Activated CD4-positive, alpha-beta T cell treated with anti-CD3 and anti-CD28 coated beads, Interleukin-10, Interleukin-2, amounts not matched to agents 100 ng/mL and 50 ng/mL, durations not matched to agents 16 hours and 8 hours (primary cell): ENCODE data around the gene OR2Y1.
A peak's percentile ranks its signal among the peaks of the same experiment; 100 is the strongest.
"Not testable (repeated sequence)": the region's sequence is repeated elsewhere in the genome, so short reads cannot be mapped to it uniquely, and the experiment has no call there.

Source experiments
- DNase-seq: peaks from one replicate; pipeline ENCODE4 v3.0.0-alpha.2; 2020

OR2Y1 gene

DNA sequence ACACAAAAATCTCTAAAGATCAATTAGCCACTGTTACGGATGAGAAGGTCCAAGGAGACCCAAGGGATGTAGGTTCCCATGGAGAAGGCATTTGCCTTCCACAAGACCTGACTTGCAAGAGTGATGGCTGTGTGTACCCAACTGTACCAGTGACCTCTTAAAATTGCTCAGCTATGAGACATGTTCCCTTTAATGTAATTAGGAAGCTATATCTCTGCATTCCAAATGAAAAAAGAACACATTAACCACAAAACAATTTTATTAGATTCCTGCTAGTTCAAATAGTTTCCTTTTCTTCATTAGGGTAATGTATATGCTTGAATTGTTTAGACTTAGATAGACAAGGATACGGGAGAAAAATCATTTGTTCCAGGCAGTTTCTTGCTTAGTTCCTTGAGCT is 3.3 kb downstream of the OR2Y1 start:
- no peak for DNase-seq

DNA sequence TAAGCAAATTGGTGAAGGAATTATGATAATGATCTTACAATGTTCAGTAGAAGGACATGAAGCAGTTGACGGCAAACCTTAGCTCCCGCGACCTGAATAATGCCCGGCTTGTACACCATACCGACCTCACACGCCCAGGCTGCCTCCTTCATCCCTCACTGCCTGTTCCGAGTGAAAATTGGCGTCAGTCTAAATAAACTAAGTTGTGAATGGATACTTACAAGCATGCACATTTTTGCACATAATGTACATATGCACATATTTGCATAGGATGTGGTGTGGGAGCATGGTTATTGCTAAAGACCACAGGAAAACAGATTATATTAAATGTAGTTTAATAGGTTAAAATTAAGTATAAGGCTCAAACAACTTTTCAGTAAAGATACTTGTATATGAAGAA is 14.9 kb downstream of the OR2Y1 start:
- no peak for DNase-seq

DNA sequence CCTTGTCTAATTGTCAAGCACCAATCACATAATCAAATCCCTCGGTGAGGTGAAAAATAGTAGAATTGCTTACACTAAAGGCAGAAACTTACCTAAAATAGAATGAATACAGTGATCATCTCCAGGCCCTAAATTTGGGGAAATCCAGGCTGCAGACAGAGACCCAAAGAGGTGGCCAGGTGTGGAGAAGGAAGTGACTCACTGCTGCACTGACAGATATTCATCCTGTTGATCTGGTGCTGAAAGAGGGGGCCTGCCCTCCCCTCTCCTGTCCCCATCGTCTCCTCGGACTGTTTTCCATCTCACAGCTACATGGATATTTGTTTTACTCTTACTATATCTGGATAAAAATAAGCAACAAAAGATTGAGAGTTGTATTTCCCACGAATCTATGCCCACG is 15.9 kb downstream of the OR2Y1 start:
- DNase-seq = no peak

DNA sequence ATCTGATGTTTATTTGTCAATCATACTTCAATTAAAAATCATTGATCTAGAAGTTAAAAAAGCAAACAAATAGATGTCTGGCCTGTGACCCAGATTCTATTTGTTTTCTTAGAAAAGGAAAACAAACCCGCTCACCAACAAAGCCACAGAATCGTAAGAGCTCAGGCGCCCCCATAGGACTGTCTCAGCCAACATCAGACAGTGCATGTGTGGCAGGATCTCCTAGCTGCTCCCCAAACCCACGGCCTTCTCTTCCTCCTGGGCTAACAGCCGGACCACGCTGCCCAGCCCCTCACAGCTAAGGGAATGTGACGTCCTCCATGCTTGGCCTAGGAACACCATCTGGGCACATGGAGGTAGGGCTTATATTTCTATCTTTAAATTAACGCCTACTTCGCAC is 19.4 kb downstream of the OR2Y1 start:
- DNase-seq = no peak

DNA sequence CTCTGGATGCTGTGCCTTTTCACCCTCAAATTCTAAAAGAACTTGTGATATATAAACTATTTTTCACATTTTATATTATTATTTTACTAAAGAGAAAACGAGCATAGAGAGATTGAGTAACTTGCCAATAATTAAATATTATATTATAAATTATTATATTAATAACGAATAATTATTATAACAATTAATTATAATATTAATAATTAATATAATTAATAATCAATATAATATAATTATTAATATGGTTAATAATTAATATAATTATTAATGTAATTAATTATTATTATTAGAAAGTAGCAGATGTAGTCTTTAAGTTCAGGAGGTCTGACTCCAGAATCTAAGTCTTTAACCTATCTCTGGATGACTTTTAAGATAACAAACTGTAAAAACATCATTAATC is 20.1 kb downstream of the OR2Y1 start:
- no peak for DNase-seq

DNA sequence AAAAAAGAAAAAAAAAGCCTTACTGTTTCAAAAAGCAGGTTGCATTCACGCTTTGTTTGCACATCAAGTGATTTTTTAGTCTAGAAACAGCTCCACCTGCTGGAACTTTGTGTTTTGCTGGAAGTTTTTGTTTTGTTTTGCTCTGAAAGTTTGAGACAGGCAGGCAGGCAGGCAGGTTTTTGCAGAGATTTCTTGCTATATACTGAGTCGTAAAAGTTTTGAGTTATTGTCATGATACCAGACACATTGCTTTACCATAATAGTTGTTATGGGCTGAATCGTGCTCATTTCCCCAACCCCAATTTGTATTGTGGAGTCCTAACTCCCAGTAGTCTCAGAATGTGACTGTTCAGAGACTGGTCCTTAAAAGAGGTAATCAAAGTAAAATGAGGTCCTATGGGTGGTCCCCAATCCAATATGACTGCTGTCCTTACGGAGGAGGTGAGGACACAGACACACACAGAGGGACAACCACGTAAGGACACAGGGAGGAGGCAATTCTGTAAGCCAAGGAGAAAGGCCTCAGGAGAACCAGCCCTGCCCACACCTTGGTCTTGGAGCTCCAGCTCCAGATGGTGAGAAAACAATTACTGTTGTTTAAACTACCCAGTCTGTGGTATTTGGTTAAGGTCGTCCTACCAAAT is 20.9 kb downstream of the OR2Y1 start:
- peak; percentile 54 for DNase-seq

DNA sequence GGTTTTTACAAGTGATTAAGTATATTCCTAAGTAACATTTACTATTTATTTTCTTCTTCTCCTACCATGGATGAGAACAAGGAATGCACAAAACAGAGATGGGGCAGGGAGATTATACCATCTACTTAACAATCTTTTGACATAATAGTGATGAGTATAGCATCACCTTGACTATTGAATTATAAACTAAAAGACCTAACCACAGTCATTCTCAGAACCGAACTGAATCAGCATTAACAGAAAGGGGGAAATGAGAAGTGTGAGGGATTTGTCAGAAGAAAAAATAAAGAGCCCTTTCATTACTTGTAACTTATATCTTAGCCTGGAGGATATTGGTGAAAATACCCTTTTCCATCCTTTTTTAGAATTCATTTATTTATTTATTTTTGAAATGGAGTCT is 21.9 kb downstream of the OR2Y1 start:
- DNase-seq = peak; percentile 58

DNA sequence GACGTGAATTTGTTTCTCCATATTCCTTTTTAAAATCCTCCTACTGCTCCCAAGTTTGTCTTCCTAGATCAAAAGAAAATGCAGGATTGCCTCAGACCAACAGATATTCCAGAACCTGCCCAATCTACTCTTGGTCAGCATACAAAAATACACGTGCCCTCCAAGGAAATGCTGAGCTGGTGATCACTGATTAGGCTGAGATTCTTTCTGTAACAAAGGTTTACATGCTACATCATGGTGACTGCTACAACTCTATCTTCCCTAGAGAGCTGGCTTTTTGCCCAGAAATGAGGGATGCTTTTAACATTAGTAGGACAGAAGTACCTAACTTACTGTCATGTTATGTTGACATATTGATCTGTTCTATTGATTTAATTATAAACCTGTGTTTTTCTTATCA is 35.5 kb downstream of the OR2Y1 start:
- no peak for DNase-seq

DNA sequence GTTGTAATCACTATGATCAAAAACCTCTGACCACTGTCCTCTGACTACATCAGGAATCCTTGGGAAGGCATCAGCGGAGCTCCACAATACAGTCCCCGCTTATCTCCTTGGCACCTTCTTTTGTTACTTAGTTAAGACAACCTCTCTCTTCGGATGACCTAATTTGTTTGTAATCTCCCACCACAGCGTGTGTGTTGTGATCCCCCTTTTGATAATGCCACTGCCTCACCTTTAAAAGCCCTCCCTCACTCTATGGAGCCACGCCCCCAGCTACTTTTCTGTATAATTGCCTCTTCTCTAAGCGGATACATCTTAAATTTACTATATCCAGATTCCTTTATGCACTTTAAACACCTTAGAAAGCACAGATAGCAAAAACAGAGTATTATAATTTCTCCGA is 35.9 kb downstream of the OR2Y1 start:
- DNase-seq = no peak

DNA sequence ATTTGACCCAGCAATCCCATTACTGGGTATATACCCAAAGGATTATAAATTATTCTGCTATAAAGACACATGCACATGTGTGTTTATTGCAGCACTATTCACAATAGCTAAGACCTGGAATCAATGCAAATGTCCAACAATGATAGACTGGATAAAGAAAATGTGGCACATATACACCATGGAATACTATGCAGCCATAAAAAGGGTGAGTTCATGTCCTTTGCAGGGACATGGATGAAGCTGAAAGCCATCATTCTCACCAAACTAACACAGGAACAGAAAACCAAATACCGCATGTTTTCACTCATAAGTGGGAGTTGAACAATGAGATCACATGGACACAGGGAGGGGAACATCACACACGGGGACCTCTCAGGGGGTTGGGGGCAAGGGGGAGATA is 36.5 kb downstream of the OR2Y1 start:
- DNase-seq = not testable (repeated sequence)

DNA sequence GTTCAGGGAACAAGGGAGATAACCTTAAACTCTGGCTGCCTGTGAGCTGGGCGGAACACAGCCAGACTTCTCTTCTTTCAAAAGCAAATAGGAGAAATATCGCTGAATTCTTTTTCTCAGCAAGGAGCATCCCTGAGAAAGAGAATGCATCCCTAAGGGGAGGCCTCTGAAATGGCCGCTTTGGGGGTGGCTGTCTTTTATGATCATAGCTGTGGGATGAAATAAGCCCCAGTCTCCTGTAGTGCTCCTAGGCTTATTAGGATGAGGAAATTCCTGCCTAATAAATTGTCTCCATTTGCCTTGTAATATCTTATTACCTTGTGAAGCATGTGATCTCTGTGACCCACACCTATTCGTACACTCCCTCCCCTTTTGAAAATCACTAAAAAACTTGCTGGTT is 39.4 kb downstream of the OR2Y1 start:
- not testable (repeated sequence) for DNase-seq

DNA sequence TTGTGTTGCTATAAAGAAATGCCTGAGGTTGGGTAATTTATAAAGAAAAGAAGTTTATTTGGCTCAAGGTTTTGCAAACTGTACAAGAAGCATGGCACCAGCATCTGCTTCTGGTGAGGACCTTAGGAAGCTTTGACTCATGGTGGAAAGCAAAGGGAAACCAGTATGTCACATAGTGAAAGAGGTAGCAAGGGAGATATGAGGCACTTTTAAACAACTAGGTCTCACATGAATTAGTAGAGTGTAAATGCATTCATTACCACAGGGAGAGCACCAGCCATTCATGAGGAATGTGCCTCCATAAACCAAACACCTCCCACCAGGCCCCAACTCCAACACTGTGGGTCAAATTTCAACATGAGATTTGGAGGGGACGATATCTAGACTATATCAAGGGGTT is 40.8 kb downstream of the OR2Y1 start:
- no peak for DNase-seq

DNA sequence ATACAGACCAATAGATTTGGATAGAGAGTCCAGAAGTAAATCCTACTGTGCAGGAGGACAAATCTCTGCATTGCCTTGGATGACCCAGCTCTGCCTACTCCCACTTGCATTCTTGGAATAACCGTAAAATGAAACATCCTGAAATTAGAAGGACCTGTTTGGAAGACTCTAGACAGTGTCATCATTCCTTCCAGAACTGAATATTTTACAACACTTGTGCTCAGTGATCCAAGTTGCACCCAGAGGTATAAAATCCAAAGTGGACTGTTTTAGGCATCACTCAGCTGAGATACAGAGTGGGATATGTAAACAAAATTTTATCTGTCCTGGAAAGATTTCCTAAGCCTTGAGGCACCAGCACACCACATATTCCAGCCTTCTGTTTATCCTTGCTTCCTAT is 43.7 kb downstream of the OR2Y1 start:
- no peak for DNase-seq

DNA sequence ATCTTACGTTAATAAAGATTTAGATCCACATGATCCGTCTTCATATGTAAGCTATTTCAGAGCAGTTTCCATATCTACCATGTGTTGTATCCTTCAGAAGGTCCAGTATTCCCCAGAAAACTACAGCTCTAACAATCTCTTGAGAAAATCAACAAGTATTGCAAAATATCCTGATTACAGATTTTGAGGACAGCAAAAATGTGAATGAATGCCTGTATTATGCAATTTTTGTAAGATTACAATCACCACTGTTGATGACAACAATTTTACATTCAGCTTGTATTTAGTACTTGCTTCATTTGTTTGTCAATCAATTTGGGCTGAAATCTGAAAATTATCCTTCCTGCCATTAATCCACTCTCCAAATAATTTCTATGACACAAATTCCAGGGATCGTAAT is 47.4 kb downstream of the OR2Y1 start:
- no peak for DNase-seq

DNA sequence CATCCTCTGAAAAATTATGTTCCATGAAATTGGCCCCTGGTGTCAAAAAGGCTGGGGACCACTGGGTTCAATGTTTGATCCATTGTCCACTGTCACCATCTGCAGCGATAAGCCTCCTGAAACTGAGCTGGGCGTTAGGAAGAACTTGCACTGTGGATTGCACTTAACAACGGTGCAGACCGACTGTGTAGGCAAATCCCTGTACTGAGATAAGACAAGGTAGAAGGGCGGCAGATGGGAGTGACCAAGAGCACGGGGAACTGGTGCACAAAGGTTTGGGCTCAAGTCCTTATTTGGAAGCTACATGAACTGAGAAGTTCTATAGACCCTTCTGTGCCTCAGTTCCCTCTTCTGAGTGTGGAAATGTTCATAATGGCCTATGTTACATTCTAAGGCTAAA is 48.8 kb downstream of the OR2Y1 start:
- DNase-seq = no peak

DNA sequence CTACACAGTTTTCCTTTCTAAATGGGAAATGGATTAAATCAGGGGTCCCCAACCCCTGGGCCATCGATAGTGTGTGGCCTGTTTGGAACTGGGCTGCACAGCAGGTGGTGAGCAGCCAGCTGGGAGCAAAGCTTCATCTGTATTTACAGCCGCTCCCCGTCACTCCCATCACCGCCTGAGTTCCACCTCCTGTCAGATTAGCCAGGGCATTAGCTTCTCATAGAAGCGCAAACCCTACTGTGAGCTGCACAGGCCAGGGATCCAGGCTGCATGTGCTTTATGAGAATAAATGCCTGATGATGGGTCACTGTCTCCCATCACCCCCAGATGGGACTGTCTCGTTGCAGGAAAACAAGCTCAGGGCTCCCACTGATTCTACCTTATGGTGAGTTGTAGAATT is 49.3 kb downstream of the OR2Y1 start:
- no peak for DNase-seq

DNA sequence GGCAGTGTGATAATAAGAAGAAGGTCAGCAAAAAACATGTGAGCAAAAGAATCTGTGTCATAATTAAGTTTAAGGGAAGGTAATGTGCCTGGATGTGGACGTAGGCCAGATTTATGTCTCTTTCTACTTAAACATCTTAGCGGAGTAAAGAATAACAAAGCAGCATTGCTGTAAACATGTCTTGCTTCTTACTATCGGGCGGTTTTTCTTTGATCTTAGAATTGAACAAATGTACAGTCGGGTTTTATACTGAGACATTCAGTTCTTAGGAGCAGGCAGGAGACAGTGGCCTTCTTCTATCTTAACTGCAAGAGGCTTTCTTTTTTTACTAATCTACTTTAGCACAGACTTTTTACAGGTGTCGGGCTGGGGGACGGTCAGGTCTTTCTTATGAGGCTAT is 50.1 kb downstream of the OR2Y1 start:
- DNase-seq = no peak
